Endothelial cell of hepatic sinusoid (primary cell): Measurements from ENCODE around the gene MARCHF10.

ENCODE experiments used
- in situ Hi-C: cut with HindIII; loops from 2 replicates; pipeline ENCODE4 v1.10.0; 2017; ENCODE audit warnings: low sequenced_read_pairs

MARCHF10 gene

DNA sequence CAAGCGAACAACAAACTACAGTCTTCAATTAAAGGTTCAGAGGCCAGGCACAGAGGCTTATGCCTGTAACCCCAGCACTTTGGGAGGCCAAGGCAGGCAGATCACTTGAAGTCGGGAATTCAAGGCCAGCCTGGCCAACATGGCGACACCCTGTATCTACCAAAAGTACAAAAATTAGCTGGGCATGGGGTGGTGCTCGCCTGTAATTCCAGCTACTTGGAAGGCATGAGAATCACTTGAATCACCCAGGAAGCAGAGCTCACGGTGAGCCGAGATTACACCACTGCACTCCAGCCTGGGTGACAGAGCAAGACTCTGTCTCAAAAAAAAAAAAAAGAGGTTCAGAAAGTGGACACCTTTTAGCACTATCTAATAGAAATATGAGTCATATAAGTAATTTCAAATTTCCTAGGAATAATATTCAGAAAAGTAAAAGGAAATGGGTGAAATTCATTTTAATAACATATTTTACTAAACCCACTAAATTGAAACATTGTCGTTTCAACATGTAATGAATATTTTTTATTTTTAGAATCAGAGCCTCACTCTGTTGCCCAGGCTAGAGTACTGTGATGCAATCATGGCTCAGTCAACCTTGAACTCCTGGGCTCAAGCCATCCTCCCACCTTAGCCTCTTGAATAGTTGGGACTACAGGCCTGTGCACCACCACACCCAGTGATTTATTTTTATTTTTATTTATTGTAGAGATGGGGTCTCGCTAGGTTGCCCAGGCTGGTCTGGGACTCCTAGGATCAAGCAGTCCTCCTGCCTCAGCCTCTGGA, 15.2 kb upstream of the MARCHF10 start:
- in situ Hi-C loops, result no loop called here

DNA sequence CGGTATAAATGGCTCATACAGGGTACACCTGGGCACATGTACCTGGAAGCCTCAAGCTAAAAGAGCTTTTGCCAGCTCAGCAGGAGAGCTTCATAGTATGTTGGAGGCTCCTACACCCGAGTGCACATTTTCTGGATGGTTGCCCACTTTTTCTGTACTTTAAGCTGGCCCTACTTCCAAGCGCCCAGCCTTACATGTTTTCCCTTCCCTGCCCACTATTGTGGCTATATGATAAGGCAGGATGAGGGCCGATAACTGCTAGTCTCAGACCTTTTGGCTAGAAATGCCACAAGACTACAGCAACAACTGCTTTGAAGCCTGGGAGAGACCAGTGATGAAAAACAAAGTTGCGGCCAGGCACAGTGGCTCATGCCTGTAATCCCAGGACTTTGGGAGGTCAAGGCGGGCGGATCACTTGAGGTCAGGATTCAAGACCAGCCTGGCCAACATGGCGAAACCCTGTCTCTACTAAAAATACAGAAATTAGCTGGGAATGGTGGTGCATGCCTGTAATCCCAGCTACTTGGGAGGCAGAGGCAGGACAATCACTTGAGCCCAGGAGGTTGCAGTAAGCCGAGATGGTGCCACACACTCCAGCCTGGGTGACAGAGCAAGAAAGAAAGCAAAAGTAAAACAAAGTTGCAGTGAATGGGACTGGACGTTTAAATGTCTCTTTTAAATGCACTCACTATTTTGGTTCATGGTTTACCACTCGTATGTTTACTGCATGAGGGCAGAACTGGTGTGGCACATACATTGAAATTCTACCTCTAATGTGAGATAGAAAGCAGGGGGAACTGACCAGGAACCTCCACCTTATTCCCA, 14.2 kb upstream of the MARCHF10 start:
- in situ Hi-C loops, result no loop called here

DNA sequence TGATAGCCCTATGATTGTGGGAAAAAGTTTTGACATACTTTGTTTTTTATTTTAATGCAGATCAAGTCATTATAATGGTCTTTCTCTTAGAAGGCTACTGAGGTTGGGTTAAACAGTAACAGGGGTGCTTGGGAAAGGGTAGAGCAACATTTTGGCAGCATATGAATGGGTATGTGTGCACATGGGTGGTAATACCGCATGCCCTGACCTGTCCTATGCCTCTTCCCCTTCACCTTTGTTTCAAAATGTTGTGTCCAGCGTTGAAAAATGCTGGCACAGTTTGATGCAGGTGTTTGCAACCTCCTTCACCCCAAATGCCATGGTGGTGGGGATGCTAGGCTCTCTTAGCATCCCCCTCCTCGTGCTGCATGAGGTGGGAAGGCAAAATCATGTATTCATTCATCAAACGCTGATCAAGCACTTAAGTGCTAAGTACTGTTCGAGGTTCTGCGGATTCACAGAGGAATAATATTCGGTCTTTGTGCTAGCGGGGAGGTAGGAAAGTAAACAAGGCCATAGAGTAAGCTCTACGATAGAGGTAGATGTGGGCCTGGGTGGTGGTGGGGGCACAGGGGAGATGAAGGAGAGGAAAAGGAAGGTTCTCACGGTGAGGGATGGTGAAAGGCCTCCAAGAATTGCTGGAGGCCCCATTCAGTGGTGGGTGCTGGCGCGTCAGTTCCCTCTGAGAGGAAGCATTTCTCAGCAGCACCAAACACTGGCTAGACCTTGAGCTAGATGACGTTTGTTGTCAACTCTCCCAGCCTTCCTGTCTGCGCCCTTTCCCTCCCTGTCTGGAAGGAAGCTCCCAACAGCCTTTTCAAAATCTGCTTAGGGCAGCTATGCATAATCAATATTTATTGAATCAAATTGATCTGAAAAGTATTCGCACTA, 13.3 kb upstream of the MARCHF10 start:
- in situ Hi-C loops, result no loop called here

DNA sequence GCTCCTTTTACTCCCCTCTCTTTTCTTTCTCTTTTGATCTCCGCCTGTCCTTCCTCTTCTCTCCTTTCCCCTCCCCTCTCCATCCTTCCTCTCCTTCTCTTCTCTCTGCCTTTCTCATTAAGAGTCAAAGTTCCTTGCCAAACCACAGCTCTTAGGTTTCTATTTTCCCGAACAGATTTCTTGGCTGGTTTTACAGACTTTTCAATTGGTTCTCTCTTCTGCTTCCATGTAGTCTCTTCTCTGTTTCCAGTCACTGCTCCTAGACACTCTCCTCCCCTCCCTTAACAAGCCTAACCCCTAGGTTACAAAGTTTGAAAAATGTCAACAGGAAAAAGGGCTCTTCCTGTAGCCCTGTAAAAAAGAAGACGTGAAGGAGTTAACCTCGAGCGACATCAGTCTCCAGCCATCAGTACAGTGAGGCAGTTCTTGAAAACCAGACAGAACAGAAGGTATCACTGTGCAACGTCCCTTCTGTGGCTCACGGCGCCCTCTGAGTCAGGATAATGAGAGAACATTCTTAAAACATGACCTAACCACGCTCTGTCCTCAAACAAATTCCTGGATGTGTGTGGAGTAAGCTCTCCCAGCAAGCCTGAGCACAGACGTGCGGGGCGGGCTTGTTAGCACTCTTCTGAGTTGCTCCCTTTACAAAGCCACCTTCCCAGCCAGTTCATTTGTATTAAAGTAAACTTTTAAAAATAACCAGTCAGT, 11.6 kb upstream of the MARCHF10 start:
- in situ Hi-C loops, result no loop called here

DNA sequence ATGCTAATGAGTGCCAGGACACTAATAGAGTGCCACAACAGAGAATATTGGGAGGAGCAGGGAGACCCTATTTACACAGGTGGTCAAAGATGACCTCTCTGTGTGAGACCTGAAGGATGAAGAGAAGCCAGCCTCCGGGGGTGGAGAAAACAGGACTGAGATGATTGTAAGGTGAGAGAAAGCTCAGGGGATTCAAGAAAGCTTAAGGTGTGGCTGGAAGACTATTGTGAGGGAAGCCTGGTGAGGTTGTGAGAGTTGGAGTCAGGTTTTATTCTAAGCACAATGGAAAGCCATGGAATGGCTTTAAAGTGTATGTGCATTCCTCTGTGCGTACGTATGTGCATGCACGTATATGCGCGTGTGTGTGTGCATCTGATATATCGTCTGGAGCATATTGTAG, 10.4 kb upstream of the MARCHF10 start:
- in situ Hi-C loops, result no loop called here

DNA sequence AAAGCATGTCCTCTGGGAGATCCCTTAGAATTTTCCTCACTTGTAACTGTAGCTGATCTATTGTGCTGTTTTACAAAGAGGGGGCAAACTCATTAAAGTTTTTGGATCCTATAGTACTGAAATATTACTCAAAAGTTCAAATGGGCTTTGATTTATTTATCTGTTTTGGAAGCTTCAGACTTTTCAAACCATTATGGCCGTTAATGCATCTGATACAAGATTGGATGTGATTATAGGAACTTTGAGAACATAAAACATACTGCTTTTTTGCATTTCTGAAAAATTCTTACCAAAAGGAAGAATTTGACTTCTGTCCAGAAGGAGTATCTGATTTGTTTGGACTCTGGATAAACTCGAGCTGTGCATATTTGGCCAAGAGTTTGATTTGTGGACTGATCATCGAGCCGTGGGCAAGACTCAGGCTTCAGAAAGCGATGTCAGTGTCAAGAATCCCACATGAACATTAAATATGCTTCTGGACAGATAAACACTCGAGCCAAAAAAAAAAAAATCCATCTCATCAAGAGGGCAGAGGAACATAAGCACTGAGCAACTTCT, 8.2 kb upstream of the MARCHF10 start:
- in situ Hi-C loops, result no loop called here

DNA sequence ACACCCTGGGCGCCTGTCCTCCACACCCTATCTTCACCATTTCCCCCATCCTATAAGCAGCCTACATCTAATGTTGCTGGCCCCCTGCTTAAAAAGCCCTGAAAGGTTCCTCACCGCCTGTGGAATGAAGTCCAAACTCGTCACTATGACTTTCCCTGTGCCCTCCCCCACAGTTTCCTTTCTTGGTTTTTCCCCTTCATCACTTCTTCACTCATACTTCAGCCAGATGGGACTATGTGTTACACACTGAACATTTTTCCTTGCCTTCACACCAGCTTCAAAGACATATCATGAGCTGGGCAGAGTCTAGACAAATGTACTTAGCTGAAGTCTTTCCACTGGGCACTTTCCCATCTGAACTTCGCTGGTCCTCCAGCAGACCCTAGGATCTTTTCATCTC, 1.5 kb upstream of the MARCHF10 start:
- in situ Hi-C loops, result no loop called here

DNA sequence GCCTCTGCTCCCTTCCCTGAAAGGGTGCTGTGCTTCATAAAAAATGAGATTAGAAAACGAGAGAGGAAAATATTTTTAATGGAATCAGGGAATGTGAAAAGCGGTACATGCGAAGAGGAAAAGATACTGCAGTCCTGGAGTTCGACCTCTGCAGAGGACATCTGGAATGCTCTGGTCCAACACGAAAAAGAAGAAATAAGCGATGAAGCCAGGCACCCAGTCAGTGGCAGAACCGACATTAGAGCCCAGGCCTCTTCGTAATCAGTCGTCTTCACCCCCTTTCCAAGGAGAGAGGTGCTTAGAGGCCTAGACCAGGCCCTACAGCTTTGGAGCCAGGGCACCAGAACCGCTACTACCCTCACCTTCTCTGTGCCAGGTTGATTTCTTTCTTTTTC, 459 bp upstream of the MARCHF10 start:
- in situ Hi-C loops, result no loop called here

DNA sequence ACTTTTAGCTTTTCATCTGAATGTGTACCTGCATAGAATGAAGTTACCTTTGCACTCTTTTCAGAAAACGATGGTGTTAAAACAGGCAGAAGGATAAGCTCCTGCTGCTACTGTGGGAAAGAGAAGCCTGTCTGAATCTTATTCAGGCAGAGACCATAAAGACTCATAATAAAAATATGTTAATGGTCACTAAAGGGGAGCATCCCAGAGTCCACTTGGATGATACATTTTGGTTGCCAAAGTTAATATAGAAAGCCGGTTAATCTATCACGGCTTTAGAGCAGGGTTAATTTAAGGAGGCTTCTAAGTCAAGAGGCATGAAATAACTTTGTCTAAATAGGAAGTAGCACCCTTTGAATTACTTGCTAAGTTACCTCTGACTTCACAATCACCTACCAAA, 2.9 kb downstream of the MARCHF10 start:
- in situ Hi-C loops, result no loop called here

DNA sequence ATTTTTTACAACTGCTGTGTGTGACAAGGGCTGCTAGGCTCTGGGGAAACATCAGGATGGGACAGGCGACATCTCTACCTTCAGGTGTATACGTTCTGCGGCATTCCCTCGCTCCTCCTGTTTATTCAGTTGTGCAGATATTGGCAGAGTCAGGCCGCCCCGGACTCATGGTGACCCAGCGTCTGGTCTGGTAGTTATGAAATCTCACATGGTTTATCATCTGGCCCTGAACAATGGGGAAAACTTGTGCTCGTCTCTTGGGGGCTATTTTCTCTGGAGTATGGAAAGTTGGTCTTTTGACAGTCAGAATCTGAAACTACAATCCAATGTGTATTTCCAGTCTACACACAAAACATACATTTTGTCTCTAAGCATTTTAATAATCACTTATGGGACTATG, 3.3 kb downstream of the MARCHF10 start:
- in situ Hi-C loops, result no loop called here

DNA sequence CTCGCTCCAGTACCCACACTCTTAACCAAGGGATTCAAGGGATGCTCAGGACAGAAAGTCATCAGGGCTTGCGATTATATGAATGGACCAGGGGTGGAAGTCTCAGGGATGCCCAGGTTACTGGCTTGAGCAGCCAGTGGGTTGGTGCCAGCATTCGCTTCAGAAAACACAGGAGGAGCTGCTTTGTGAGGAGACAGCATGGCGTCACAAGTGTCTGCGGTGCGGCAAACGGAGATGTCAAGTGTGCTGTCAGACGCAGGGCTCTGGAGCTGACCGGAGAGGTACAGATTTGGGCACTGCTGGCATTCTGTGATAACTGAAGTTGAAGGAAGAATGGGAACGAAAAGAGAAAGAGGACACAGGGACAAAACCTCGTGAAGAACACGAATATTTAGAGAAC, 4.1 kb downstream of the MARCHF10 start:
- in situ Hi-C loops, result no loop called here

DNA sequence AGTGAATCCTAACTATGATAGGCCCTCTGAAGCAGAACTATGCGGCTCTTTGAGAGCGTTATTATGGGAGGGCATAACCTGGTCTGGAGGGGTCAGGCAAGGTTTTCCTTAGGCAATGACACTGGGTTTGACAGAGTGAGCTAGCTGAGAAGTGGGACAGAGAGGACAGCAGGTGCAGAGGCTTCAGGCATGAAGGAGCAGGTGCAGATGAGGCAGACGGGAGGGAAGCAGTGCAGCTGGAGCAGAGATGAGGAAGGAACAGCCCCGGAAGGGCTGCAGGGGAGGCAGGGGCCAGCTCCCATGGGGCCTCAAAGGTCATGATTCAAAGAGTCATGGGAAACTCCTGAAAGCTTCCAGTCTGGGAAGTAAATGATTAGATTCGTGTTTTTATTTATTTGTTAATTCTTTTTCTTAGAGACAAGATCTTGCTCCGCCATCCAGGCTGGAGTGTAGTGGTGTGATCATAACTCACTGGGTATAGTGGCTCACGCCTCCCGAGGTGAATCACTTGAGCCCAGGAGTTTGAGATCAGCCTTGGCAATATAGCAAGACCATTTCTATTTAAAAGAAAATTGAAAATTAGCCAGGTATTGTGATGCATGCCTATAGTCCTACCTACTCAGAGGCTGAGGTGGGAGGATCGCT, 5.4 kb downstream of the MARCHF10 start:
- in situ Hi-C loops, result no loop called here

DNA sequence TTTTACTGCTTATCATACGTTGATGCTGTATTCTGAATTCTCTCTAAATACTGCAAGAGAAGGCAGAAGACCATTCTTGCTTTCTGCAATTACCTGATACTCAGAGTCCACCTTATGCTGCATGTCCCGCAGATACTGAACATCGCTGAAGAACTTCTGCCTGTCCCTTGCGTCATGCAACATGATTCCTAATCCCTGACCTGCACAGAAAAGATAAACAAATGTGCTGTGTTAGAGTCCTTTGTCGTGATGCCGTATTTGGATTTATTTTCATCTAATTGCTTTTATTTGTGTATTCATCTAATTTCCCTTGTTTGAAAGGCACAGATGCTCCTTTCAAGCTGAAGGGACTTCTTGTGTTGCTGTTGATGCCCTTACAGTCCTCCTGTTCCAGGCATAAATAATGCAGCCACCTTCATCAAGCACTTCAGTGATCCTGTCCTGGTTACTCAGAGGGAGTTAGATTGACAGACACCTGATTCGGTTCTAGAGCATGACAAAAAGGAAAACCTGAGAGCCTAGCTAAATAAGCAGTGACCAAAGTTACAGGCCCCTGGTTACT, 6.5 kb downstream of the MARCHF10 start:
- in situ Hi-C loops, result no loop called here

DNA sequence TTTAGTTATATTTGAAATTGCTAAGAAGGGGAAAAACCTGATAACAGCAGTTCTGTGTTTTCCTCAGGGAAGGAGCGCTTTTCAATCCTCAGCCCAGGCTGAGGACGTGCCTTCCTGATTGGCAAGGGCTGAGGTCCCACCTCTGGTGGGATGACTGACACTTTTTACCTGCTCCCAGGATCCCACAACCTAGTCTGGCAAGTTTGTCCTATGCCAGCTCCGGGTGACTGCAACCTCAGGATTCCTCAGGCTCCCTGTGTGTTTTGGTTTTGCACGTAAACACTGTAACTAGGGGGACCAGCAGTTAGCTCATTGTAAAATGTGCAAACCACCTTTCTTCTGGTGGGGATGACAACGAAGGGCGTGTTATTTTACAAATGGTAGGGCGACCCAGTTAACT, 7.5 kb downstream of the MARCHF10 start:
- in situ Hi-C loops, result no loop called here

DNA sequence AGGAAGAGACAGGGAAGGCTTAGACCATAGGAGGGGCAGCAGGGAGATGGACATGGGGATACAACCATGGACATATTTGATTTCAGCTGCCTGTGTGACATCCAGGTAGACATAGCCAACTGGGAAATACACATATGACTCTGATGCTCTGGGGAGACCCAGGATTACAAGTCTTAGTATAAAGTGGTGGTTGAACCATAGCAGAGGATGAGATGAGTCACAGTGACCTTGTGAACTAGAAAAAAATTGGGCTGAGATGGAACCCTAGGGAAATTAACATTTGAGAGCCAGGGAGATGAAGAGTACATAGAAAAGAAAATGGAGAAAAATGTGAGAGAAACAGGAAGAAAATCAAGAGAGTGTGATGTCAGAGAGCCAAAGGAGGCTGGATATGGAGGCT, 10.2 kb downstream of the MARCHF10 start:
- in situ Hi-C loops, result no loop called here

DNA sequence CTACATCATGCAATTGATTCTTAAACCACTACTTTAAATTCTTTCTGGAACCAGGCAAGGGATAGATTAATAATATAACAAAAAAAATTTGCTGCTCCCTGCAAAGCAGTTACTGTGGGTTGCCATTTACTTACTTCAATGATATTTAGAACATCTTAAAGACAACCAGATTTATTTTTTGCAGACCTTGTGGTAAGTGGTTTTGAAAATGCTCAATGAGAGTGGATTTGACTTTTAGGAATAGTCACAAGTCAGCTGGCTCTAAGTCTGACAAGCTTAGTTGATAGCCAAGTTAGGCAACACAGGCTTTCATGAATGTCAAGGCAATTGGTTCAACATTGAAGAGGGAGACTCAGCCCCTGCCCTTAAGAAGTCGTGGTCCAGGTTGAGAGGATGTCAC, 11.8 kb downstream of the MARCHF10 start:
- in situ Hi-C loops, result no loop called here

DNA sequence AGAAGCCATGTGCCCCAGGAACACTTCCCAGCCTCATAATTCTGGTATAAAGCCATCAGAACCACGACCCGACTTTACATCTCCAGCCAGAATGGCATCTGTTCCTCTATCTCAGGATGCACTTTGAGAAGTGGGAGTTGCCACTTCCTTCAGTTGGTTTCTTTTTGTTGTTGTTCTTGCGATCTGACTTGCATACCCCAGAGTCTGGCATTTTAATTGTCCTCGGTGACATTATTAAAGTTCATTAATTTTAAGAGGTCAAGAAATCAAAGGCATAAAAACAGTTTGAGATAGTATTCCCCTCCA, 13.5 kb downstream of the MARCHF10 start:
- in situ Hi-C loops, result no loop called here

DNA sequence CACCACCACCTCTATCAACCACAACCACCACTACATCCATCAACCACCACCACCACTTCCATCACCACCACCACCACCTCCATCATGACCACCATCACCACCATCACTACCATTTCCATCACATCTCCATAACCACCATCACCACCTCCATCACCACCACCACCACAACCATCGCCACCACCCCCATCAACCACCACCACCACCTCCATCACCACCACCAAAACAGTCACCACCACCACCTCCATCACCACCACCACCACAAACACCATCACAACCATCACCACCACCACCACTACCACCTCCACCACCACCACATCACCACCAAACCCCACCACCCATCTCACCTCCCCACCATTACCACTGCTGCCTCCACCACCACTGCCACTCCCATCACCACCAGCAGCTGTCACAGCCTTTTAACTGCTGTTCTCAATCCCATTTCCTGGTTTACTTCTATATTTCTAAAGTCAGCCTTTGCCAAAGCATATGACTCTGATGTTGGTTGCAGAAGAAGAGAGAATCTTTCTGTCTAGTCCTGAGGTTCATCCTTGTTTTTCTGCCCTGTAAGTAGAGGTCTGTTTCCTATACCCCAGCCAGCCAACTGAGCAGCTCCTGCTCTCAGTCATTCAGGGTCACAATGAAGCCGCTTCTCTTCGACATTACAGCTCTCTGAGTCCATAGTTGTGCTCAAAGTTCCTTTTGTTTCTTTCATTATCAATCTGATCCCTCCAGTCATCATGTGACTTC, 14.0 kb downstream of the MARCHF10 start:
- in situ Hi-C loops, result no loop called here

DNA sequence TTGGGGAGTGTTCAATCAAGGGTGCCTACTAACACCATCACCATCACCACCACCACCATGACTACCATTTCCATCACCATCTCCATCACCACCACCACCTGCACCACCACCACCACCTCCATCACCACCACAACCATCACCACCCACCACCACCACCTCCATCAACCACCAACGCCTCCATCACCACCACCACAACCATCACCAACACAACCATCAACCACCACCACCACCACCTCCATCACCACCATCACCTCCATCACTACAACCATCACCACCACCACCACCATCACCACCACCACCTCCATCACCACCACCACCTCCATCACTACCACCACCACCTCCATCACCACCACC, 15.7 kb downstream of the MARCHF10 start:
- in situ Hi-C loops, result no loop called here
